ENCODE results near the gene COL4A3. TPM values are rescaled to one million over a fixed set of nuclear protein-coding genes. Genes with fewer than 3 reads are reported as not detected.
A peak's percentile ranks its signal among the peaks of the same experiment; 100 is the strongest.

The COL4A3 gene
- total RNA-seq, 1 donor from 2014 or later, result under 0.01 TPM

GRCh38 chr2:227296671-227297405 is 132.4 kb downstream of the COL4A3 start:
- DNase-seq, result no peak

- no peak for DNase-seq
Measured at GRCh38 chr2:227301523-227301922, 137.1 kb downstream of the COL4A3 start.

- no peak for DNase-seq
Measured at GRCh38 chr2:227308784-227309183, 144.4 kb downstream of the COL4A3 start.

GRCh38 chr2:227310756-227311110 is 146.3 kb downstream of the COL4A3 start:
- no peak for DNase-seq

GRCh38 chr2:227311861-227312506 is 147.6 kb downstream of the COL4A3 start:
- no peak for DNase-seq

- no peak for DNase-seq
Measured at GRCh38 chr2:227312579-227312978, 148.2 kb downstream of the COL4A3 start.

GRCh38 chr2:227313310-227313709 is 148.9 kb downstream of the COL4A3 start:
- DNase-seq, result no peak

- DNase-seq, result no peak
Measured at GRCh38 chr2:227317834-227318233, 153.4 kb downstream of the COL4A3 start.

GRCh38 chr2:227320305-227321094 is 156.1 kb downstream of the COL4A3 start:
- DNase-seq, result no peak

GRCh38 chr2:227322530-227323205 is 158.2 kb downstream of the COL4A3 start:
- no peak for DNase-seq

- no peak for DNase-seq
Measured at GRCh38 chr2:227323818-227324217, 159.4 kb downstream of the COL4A3 start.

- DNase-seq, result no peak
Measured at GRCh38 chr2:227324642-227324994, 160.2 kb downstream of the COL4A3 start.

GRCh38 chr2:227324995-227325838 is 160.8 kb downstream of the COL4A3 start, which contains the start of gene MFF:
MFF (plus strand) TSS chr2:227325251; CDS start chr2:227330666, 5,415 bp downstream.
- DNase-seq, result peak; percentile 96

GRCh38 chr2:227325839-227326195 is 161.4 kb downstream of the COL4A3 start:
- DNase-seq, result peak; percentile 60

- DNase-seq, result no peak
Measured at GRCh38 chr2:227326783-227327182, 162.4 kb downstream of the COL4A3 start.

- no peak for DNase-seq
Measured at GRCh38 chr2:227335713-227336112, 171.3 kb downstream of the COL4A3 start.

- DNase-seq, result no peak
Measured at GRCh38 chr2:227337442-227337841, 173.0 kb downstream of the COL4A3 start.

GRCh38 chr2:227339098-227339599 is 174.7 kb downstream of the COL4A3 start:
- no peak for DNase-seq

- no peak for DNase-seq
Measured at GRCh38 chr2:227340106-227340505, 175.7 kb downstream of the COL4A3 start.

- no peak for DNase-seq
Measured at GRCh38 chr2:227341553-227341952, 177.1 kb downstream of the COL4A3 start.

- no peak for DNase-seq
Measured at GRCh38 chr2:227344231-227344630, 179.8 kb downstream of the COL4A3 start.

GRCh38 chr2:227347117-227347516 is 182.7 kb downstream of the COL4A3 start:
- DNase-seq, result no peak
